Astrocyte (in vitro differentiated cells and primary cell): Measurements from ENCODE around the gene BICD1. TPM values are rescaled to one million over a fixed set of nuclear protein-coding genes. Genes with fewer than 3 reads are reported as not detected.

Source experiments
- DNase-seq: peaks from one replicate; pipeline ENCODE4 v3.0.0-alpha.2; 2010; ENCODE audit warnings: low read depth
- FAIRE-seq: peaks from 2 replicates; lab custom pipeline; 2011; peaks lifted over from hg19 to GRCh38; lab: Jason Lieb, UNC
- H2AFZ ChIP-seq: 2 replicates; pipeline ENCODE4 v1.6.0; 2012; ENCODE audit warnings: low read depth, low read length, inconsistent platforms
- H3K27ac ChIP-seq: 2 replicates; pipeline ENCODE4 v1.5.1; 2011; ENCODE audit warnings: low read depth, low read length, inconsistent platforms
- H3K27me3 ChIP-seq: 2 replicates; pipeline ENCODE4 v1.6.0; 2011; ENCODE audit warnings: low read length, inconsistent platforms; ENCODE audit not compliant: insufficient read depth
- H3K36me3 ChIP-seq: 2 replicates; pipeline ENCODE4 v1.5.1; 2011; ENCODE audit warnings: low read length, inconsistent platforms; ENCODE audit not compliant: insufficient read depth
- H3K4me1 ChIP-seq: 2 replicates; pipeline ENCODE4 v1.5.1; 2011; ENCODE audit warnings: low read length, inconsistent platforms; ENCODE audit not compliant: insufficient read depth
- H3K4me2 ChIP-seq: 2 replicates; pipeline ENCODE4 v1.6.0; 2012; ENCODE audit warnings: low read length, inconsistent platforms
- H3K4me3 ChIP-seq: 2 replicates; pipeline ENCODE4 v1.5.1; 2011; ENCODE audit warnings: low read depth, mild to moderate bottlenecking, low read length, inconsistent platforms; ENCODE audit not compliant: insufficient read depth
- H3K79me2 ChIP-seq: 2 replicates; pipeline ENCODE4 v1.6.0; 2012; ENCODE audit warnings: mild to moderate bottlenecking, low read length, inconsistent platforms; ENCODE audit not compliant: insufficient read depth
- H3K9ac ChIP-seq: 2 replicates; pipeline ENCODE4 v1.6.0; 2012; ENCODE audit warnings: mild to moderate bottlenecking, low read length, inconsistent platforms
- H3K9me3 ChIP-seq: 2 replicates; pipeline ENCODE4 v1.5.1; 2012; ENCODE audit warnings: low read depth, mild to moderate bottlenecking, low read length, inconsistent platforms; ENCODE audit not compliant: insufficient read depth
- H4K20me1 ChIP-seq: 2 replicates; pipeline ENCODE4 v1.6.0; 2012; ENCODE audit warnings: low read length, inconsistent platforms; ENCODE audit not compliant: insufficient read depth
- H3K27ac Mint-ChIP-seq: one replicate; pipeline ENCODE4 v1.8.0; 2021; ENCODE audit warnings: mild to moderate bottlenecking, mixed read lengths; ENCODE audit not compliant: unreplicated experiment
- H3K27me3 Mint-ChIP-seq: one replicate; pipeline ENCODE4 v1.8.0; 2021; ENCODE audit warnings: low read depth, mixed read lengths; ENCODE audit not compliant: unreplicated experiment
- H3K36me3 Mint-ChIP-seq: one replicate; pipeline ENCODE4 v1.8.0; 2021; ENCODE audit warnings: low read depth, mixed read lengths; ENCODE audit not compliant: unreplicated experiment
- H3K4me1 Mint-ChIP-seq: one replicate; pipeline ENCODE4 v1.8.0; 2021; ENCODE audit warnings: low read depth, mixed read lengths; ENCODE audit not compliant: unreplicated experiment
- H3K4me3 Mint-ChIP-seq: one replicate; pipeline ENCODE4 v1.8.0; 2021; ENCODE audit warnings: mild to moderate bottlenecking, moderate library complexity, mixed read lengths; ENCODE audit not compliant: unreplicated experiment
- H3K9me3 Mint-ChIP-seq: one replicate; pipeline ENCODE4 v1.8.0; 2021; ENCODE audit warnings: mild to moderate bottlenecking, mixed read lengths; ENCODE audit not compliant: unreplicated experiment
- EZH2 ChIP-seq: IDR thresholded peaks from 2 replicates; pipeline ENCODE4 v1.6.1; 2012; ENCODE audit warnings: mild to moderate bottlenecking, low read length, inconsistent platforms; ENCODE audit not compliant: insufficient read depth
- total RNA-seq: library from RNA; stranded (reverse); gene quantifications from 2 replicates; pipeline ENCODE4 v1.2.1, GENCODE V29; 2021
- TF ChIP-seq, protein P1 (sequence below): IDR thresholded peaks from 2 replicates; pipeline ENCODE4 v1.5.1; 2011; ENCODE audit warnings: low read depth, mild to moderate bottlenecking, inconsistent platforms, low read length, moderate library complexity; ENCODE audit not compliant: insufficient read depth

BICD1 gene
- total RNA-seq, 1 donor from 2014 or later = 28.7 TPM

DNA sequence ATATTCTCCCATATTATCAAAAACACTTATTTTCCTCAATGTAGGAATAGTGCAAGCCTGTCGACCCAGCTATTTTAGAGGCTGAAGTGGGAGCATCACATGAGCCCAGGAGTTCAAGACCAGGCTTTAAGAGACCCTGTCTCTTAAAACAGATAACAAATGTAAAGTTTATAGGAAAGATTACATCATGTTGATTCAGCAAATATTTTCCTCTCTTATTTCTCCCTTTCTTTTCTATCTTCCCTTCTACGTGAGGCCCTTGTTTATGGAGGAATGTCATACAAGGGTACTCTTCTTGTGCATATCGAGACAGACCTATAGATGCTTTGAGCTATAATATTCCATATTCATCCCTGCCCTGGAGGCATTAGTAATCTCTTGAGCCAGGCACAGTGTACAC is 256.2 kb downstream of the BICD1 start:
- Histone ChIP-seq H3K4me1 (peaks cover 4% of the 10 kb centered on the region), H3K4me3 (no peak overlapping the region), H3K27ac (no peak overlapping the region), H2AFZ (no peak overlapping the region), H3K4me2 (no peak overlapping the region), H4K20me1 (no peaks in the 10 kb centered on the region), H3K79me2 (no peaks in the 10 kb centered on the region), H3K9me3 (no peaks in the 10 kb centered on the region), H3K27me3 (no peaks in the 10 kb centered on the region), H3K36me3 (peaks cover under 1% of the 10 kb centered on the region), H3K9ac (no peak overlapping the region)
- Mint-ChIP-seq H3K27me3 (no peaks in the 10 kb centered on the region), H3K4me3 (no peak overlapping the region), H3K9me3 (no peaks in the 10 kb centered on the region), H3K36me3 (peaks cover 5% of the 10 kb centered on the region), H3K4me1 (peaks cover 4% of the 10 kb centered on the region), H3K27ac (no peak overlapping the region)
- FAIRE-seq (no peak), DNase-seq (no peak)
- TF ChIP-seq, protein P1, sequence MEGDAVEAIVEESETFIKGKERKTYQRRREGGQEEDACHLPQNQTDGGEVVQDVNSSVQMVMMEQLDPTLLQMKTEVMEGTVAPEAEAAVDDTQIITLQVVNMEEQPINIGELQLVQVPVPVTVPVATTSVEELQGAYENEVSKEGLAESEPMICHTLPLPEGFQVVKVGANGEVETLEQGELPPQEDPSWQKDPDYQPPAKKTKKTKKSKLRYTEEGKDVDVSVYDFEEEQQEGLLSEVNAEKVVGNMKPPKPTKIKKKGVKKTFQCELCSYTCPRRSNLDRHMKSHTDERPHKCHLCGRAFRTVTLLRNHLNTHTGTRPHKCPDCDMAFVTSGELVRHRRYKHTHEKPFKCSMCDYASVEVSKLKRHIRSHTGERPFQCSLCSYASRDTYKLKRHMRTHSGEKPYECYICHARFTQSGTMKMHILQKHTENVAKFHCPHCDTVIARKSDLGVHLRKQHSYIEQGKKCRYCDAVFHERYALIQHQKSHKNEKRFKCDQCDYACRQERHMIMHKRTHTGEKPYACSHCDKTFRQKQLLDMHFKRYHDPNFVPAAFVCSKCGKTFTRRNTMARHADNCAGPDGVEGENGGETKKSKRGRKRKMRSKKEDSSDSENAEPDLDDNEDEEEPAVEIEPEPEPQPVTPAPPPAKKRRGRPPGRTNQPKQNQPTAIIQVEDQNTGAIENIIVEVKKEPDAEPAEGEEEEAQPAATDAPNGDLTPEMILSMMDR = no peak
- no peak for TF ChIP-seq EZH2

DNA sequence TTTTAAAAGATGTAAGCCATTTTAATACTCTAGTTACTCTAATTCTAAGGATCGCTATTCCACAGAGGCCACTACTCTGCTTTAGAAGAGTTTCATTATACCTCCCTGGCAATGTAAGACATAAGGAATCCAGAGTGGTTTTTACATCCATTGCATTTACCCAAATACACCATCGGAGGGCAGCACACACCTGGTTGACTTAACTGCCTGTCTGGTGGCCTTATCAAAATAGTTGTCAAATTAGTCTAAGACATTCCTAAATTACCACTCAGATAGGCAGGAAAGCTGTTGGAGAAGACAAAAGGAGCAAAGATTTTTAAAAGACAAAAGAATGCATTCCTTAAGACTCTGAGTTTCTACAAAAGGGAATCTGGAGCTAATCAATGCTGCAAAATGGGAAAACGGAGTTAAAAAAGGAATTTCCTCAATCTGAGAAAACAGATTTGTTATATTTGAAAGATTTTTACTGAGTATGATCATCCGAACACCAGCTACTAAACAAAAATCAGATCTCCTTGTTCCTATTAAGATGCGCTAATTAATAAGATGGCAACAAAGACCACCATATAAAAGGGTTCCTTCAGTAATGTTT is 258.9 kb downstream of the BICD1 start:
- Mint-ChIP-seq H3K4me1 (peaks cover 4% of the 10 kb centered on the region), H3K9me3 (no peaks in the 10 kb centered on the region), H3K27me3 (no peaks in the 10 kb centered on the region), H3K27ac (no peak overlapping the region), H3K36me3 (peaks cover 5% of the 10 kb centered on the region), H3K4me3 (no peak overlapping the region)
- DNase-seq = peak; percentile 74
- H3K4me2 ChIP-seq = peak overlapping the region; percentile 66
- peak overlapping the region; percentile 23 for H3K9ac ChIP-seq
- H3K36me3 ChIP-seq = no peaks in the 10 kb centered on the region
- FAIRE-seq = no peak
- no peaks in the 10 kb centered on the region for H4K20me1 ChIP-seq
- no peaks in the 10 kb centered on the region for H3K9me3 ChIP-seq
- H3K4me3 ChIP-seq = no peak overlapping the region
- H3K79me2 ChIP-seq = no peaks in the 10 kb centered on the region
- peak overlapping the region; percentile 9 for H3K27ac ChIP-seq
- H3K27me3 ChIP-seq = no peaks in the 10 kb centered on the region
- H2AFZ ChIP-seq = no peak overlapping the region
- peaks cover 4% of the 10 kb centered on the region for H3K4me1 ChIP-seq
- TF ChIP-seq, protein P1 = peak; percentile 93
- no peak for TF ChIP-seq EZH2

DNA sequence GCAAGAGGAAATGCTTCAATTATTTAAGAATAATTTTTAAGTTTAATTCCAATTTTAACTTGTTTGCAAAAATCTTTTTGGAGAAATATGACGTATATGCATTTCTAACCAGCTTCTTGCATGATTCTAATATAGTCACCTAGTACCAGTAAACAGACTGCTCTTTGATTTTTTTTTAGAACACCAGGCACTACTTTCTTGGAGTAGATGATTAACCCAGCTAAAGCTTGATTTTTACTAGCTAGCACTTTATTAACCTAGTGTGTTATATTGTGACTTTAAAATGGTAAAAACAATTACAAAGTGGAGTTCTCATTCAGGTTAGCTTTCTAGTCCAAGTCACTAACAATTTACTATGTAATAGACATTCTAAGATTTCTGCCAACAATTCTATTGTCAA is 260.1 kb downstream of the BICD1 start:
- H3K36me3 Mint-ChIP-seq = no peaks in the 10 kb centered on the region
- H3K27ac ChIP-seq = no peak overlapping the region
- no peaks in the 10 kb centered on the region for H3K27me3 ChIP-seq
- H3K27ac Mint-ChIP-seq = no peak overlapping the region
- no peaks in the 10 kb centered on the region for H3K36me3 ChIP-seq
- H2AFZ ChIP-seq = no peak overlapping the region
- no peak for TF ChIP-seq EZH2
- TF ChIP-seq, protein P1 = no peak
- no peaks in the 10 kb centered on the region for H4K20me1 ChIP-seq
- no peak overlapping the region for H3K4me3 Mint-ChIP-seq
- no peaks in the 10 kb centered on the region for H3K9me3 ChIP-seq
- peaks cover 4% of the 10 kb centered on the region for H3K4me1 ChIP-seq
- no peaks in the 10 kb centered on the region for H3K9me3 Mint-ChIP-seq
- no peak overlapping the region for H3K9ac ChIP-seq
- no peaks in the 10 kb centered on the region for H3K27me3 Mint-ChIP-seq
- no peaks in the 10 kb centered on the region for H3K79me2 ChIP-seq
- no peak overlapping the region for H3K4me2 ChIP-seq
- DNase-seq (no peak), FAIRE-seq (no peak)
- H3K4me1 Mint-ChIP-seq = peaks cover 4% of the 10 kb centered on the region
- H3K4me3 ChIP-seq = no peak overlapping the region
